K562 (cell line): ENCODE measurements around the gene SOX12. TPM values are rescaled to one million over a fixed set of nuclear protein-coding genes. Genes with fewer than 3 reads are reported as not detected.

Experiments
- ATAC-seq: fragments of 200-7000 bp; cut with Tn5 transposase; 3 replicates; pipeline ENCODE4 v1.9.1; 2020; ENCODE audit warnings: moderate library complexity
- BruUV-seq: library from RNA; stranded (reverse); fragments of 400-500 nt; replicated peaks from 2 replicates; lab custom pipeline; 2021; lab: Mats Ljungman, UMichigan
- CTCF ChIA-PET: fragments of 300-600 bp; formaldehyde crosslinking; extraction: SDS; loops from one replicate; lab custom pipeline; 2021; ENCODE audit warnings: low intra/inter-chr PET ratio; lab: Yijun Ruan, JAX
- POLR2A ChIA-PET: fragments of 300-600, 350-650 bp; sonication (Branson Sonifier 250); formaldehyde crosslinking; extraction: SDS; loops from one replicate; lab custom pipeline; 2021; ENCODE audit warnings: antibody characterized with exemption, inconsistent platforms; lab: Yijun Ruan, JAX
- DNase-seq, 4 experiments: peaks; one replicate each; pipeline versions ENCODE4 v3.0.0 to v3.0.0-alpha.2; 2011 to 2018; ENCODE audit warnings: low spot score in 3 of 4, mixed read lengths in 3 of 4; ENCODE audit errors: extremely low read depth in 1 of 4
- FAIRE-seq: peaks from 2 replicates; lab custom pipeline; 2011; peaks lifted over from hg19 to GRCh38; lab: Jason Lieb, UNC
- H2AFZ ChIP-seq: 2 replicates; pipeline ENCODE4 v1.6.0; 2011; ENCODE audit warnings: low read depth, low read length, control low read depth, inconsistent platforms
- H3K27ac ChIP-seq: fragments of 200-600 bp; 3 replicates; pipeline ENCODE4 v1.8.0; 2011; ENCODE audit warnings: low read depth, mild to moderate bottlenecking, control low read depth, inconsistent platforms, low read length, moderate library complexity, mixed read lengths; ENCODE audit errors: extremely low read depth
- H3K27me3 ChIP-seq, 2 experiments: fragments of 300-600 bp in 1 of 2; 2 replicates in 1 of 2; 3 replicates in 1 of 2; pipeline versions ENCODE4 v1.6.0 to v1.8.0; 2011; ENCODE audit warnings: inconsistent platforms in 2 of 2, low read length in 2 of 2, mild to moderate bottlenecking in 1 of 2, mixed read lengths in 1 of 2, moderate library complexity in 1 of 2; ENCODE audit not compliant: control insufficient read depth in 2 of 2, insufficient read depth in 2 of 2
- H3K36me3 ChIP-seq: fragments of 300-600 bp; 3 replicates; pipeline ENCODE4 v1.8.0; 2011; ENCODE audit warnings: mild to moderate bottlenecking, low read length, inconsistent platforms; ENCODE audit not compliant: control insufficient read depth, insufficient read depth
- H3K4me1 ChIP-seq, 2 experiments: fragments of 200-600 bp in 1 of 2; replicated peaks in 1 of 2; 2 replicates in 1 of 2; 3 replicates in 1 of 2; pipeline versions ENCODE4 v1.5.1 to v1.8.0; 2011; ENCODE audit warnings: inconsistent platforms in 2 of 2, low read length in 2 of 2, mild to moderate bottlenecking in 1 of 2, mixed read lengths in 1 of 2, moderate library complexity in 1 of 2; ENCODE audit not compliant: control insufficient read depth in 2 of 2, insufficient read depth in 2 of 2
- H3K4me2 ChIP-seq: 2 replicates; pipeline ENCODE4 v1.6.1; 2011; ENCODE audit warnings: low read length, control low read depth, inconsistent platforms, mixed read lengths; ENCODE audit not compliant: insufficient read depth
- H3K4me3 ChIP-seq: fragments of 200-600 bp; sonication (generic), shearing (Covaris generic); 2 replicates; pipeline ENCODE4 v1.5.1; 2016; ENCODE audit warnings: control low read depth, inconsistent platforms
- H3K79me2 ChIP-seq: fragments of 200-600 bp; 3 replicates; pipeline ENCODE4 v1.8.0; 2011; ENCODE audit warnings: low read length, inconsistent platforms; ENCODE audit not compliant: control insufficient read depth, insufficient read depth
- H3K9ac ChIP-seq, 2 experiments: 2 replicates each; pipeline versions ENCODE4 v1.6.0 to v1.6.1; 2011; ENCODE audit warnings: low read depth in 2 of 2, low read length in 2 of 2, control low read depth in 1 of 2, inconsistent platforms in 1 of 2, mild to moderate bottlenecking in 1 of 2, mixed read lengths in 1 of 2; ENCODE audit not compliant: insufficient read depth in 1 of 2
- H3K9me1 ChIP-seq: one replicate; pipeline ENCODE4 v1.6.0; 2011; ENCODE audit warnings: inconsistent platforms, mild to moderate bottlenecking, low read length, moderate library complexity; ENCODE audit not compliant: control insufficient read depth, insufficient read depth
- H3K9me3 ChIP-seq: replicated peaks from 2 replicates; pipeline ENCODE4 v1.5.1; 2011; ENCODE audit warnings: low read depth, low read length, inconsistent platforms; ENCODE audit not compliant: control insufficient read depth, insufficient read depth
- H4K20me1 ChIP-seq: replicated peaks from 2 replicates; pipeline ENCODE4 v1.6.1; 2011; ENCODE audit warnings: low read length, inconsistent platforms, mixed read lengths; ENCODE audit not compliant: control insufficient read depth, insufficient read depth
- AFF4 ChIP-seq: sonication (generic); formaldehyde crosslinking; IDR thresholded peaks from 2 replicates; pipeline ENCODE4 v1.8.0; 2023; ENCODE audit warnings: mild to moderate bottlenecking, missing genetic modification reagents
- BMI1 ChIP-seq: fragments of 150-350 bp; IDR thresholded peaks from 2 replicates; pipeline ENCODE4 v1.6.1; 2014; ENCODE audit warnings: low read length
- CBFA2T3 ChIP-seq: fragments of 450-650 bp; IDR thresholded peaks from 2 replicates; pipeline ENCODE4 v1.6.1; 2017
- CREB1 ChIP-seq, 2 experiments: sonication (generic) in 1 of 2; formaldehyde crosslinking in 1 of 2; IDR thresholded peaks; 2 replicates each; pipeline versions ENCODE4 v1.6.1 to v1.8.0; 2012 to 2022; ENCODE audit warnings: inconsistent platforms in 1 of 2, mild to moderate bottlenecking in 1 of 2, missing genetic modification reagents in 1 of 2, moderate library complexity in 1 of 2
- KAT7 ChIP-seq: sonication (generic); formaldehyde crosslinking; IDR thresholded peaks from 2 replicates; pipeline ENCODE4 v1.8.0; 2022; ENCODE audit warnings: missing genetic modification reagents, mild to moderate bottlenecking, borderline replicate concordance
- MCM7 ChIP-seq, 2 experiments: fragments of 450-650 bp; IDR thresholded peaks; 2 replicates each; pipeline ENCODE4 v1.6.1; 2016 to 2018
- POLR3A ChIP-seq: IDR thresholded peaks from 2 replicates; pipeline ENCODE4 v1.6.1; 2011; ENCODE audit warnings: borderline replicate concordance, mild to moderate bottlenecking, moderate library complexity; ENCODE audit not compliant: insufficient read length, insufficient read depth; ENCODE audit errors: extremely low read depth
- SETDB1 ChIP-seq: IDR thresholded peaks from one replicate; pipeline ENCODE4 v1.6.1; 2012; ENCODE audit warnings: low read length, control low read depth, inconsistent platforms
- STAT5B ChIP-seq: fragments of 250-450 bp; sonication (Bioruptor Pico); IDR thresholded peaks from 2 replicates; pipeline ENCODE4 v1.8.0; 2021; ENCODE audit warnings: mild to moderate bottlenecking, inconsistent platforms
- TCF7 ChIP-seq: sonication (generic); IDR thresholded peaks from 2 replicates; pipeline ENCODE4 v1.6.1; 2016; ENCODE audit warnings: antibody characterized with exemption, borderline replicate concordance
- ZNF253 ChIP-seq: fragments of 250-450 bp; sonication (Bioruptor Pico); conservative IDR thresholded peaks from 2 replicates; pipeline ENCODE4 v1.6.1; 2021; ENCODE audit warnings: mild to moderate bottlenecking
- ZNF668 ChIP-seq: fragments of 250-450 bp; sonication (Bioruptor Pico); IDR thresholded peaks from 2 replicates; pipeline ENCODE4 v1.8.0; 2022; ENCODE audit warnings: mild to moderate bottlenecking, inconsistent platforms
- ZNF778 ChIP-seq: fragments of 450-650 bp; formaldehyde crosslinking; IDR thresholded peaks from 2 replicates; pipeline ENCODE4 v1.4.0; 2020; ENCODE audit warnings: mild to moderate bottlenecking, moderate library complexity
- WGBS: fragments of 100-300 bp; shearing (Covaris generic); methylation state at CpG from one replicate; pipeline ENCODE4 v1.1.6; 2016; ENCODE audit warnings: low coverage, mixed read lengths; ENCODE audit not compliant: insufficient coverage; ENCODE audit errors: missing lambda C conversion rate; 5-methylcytosine and 5-hydroxymethylcytosine counted together
- in situ Hi-C: fragments of 300-500 bp; cut with MboI; formaldehyde crosslinking; loops from 4 replicates; pipeline ENCODE4 v1.15.0; 2018; ENCODE audit warnings: inconsistent platforms, mixed read lengths
- intact Hi-C: fragments of 100-400 bp; cut with micrococcal nuclease; formaldehyde crosslinking; loops from 2 replicates; pipeline ENCODE4 v1.14.2; 2022
- polyA plus RNA-seq, 8 experiments: library from polyadenylated mRNA; depleted of rRNA in 4 of 8; stranded (reverse) in 5 of 8; unstranded in 3 of 8; fragments of >200 nt; fragmentation: Nextera tagmentation in 2 of 8; fragmentation: Illumina TruSeq in 1 of 8; extraction: Ambion mirVana in 2 of 8; extraction: Trizol in 1 of 8; gene quantifications; 2 replicates each; pipeline versions ENCODE4 v1.2.1 to v1.2.3, GENCODE V29; 2011 to 2014; ENCODE audit warnings: inconsistent platforms in 1 of 8, missing spikeins in 1 of 8
- total RNA-seq, 7 experiments: library from RNA; depleted of rRNA in 6 of 7; stranded (reverse); fragments of >200 nt in 6 of 7; fragmentation: Illumina TruSeq in 2 of 7; extraction: Trizol in 2 of 7; gene quantifications; 2 replicates each; pipeline versions ENCODE4 v1.2.1 to v1.2.3, GENCODE V29; 2011 to 2021; ENCODE audit warnings: low replicate concordance in 1 of 7

Gene SOX12
- total and polyA plus RNA-seq, 9 of the 15 experiments (the other 6 are each of a cell fraction or from before 2014, with no cell fraction given) = 0.42 to 26.3 (median 2.6) TPM

DNA sequence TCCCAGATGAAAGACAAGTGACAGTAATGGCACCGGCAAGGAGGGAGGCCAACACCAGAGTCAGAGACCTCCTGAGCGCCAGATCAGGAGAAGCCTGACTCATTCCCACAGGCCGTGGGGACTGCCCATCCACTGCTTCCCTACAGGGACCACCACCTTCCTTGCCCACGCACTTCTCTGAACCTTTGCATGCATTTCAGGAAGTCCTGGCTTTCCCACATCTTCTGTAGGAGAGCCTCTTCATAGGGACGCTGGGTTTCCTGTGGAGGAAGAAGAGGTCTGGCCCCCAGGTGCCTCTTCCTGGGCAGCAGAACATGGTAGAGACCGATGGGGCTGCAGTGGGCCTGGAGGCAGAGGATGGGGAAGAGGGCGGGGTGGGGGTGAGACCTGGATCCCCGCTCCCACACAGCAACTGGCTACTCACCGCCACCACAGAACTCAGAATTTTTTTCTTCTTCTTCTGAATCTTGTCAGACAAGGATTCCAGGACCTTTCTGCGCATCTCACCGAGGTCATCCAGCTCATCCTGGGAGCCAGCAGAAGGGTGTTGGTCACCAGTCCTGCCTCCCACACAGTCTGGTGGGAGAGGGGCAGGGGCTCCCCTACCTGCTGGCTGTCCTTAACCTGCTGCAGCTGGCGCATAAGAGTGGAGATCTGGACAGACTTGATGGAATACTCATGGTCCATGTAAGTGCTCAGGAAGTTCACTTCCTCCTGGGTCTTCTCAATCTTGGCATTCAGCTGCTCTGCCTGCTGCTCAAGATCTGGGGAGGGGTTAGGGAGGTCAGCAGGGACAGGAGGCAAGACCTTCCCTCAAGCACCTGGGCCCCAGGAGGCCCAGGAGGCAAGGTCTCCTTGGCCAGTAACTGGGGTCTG, 48.5 kb upstream of the SOX12 start:
- intact Hi-C loops (no loop called here), in situ Hi-C loops (no loop called here)
- Histone ChIP-seq H3K27ac (no peak overlapping the region), H3K36me3 (peaks cover 46% of the 10 kb centered on the region; the same call in 2 of the 3 replicates), H4K20me1 (no peaks in the 10 kb centered on the region), H2AFZ (no peak overlapping the region), H3K4me2 (no peak overlapping the region), H3K27me3 (no peaks in the 10 kb centered on the region), H3K9me1 (no peaks in the 10 kb centered on the region), H3K4me1 (no peaks in the 10 kb centered on the region), H3K4me3 (no peak overlapping the region), H3K79me2 (no peaks in the 10 kb centered on the region), H3K9me3 (no peaks in the 10 kb centered on the region), H3K9ac (no peak overlapping the region)
- BruUV-seq = no TSS peak
- TF ChIP-seq STAT5B = no peak
- no peak for TF ChIP-seq KAT7 (CRISPR knock-in tag)
- TF ChIP-seq POLR3A = no peak
- no peak for TF ChIP-seq TCF7
- TF ChIP-seq SETDB1 = no peak
- no peak for FAIRE-seq
- ATAC-seq = no peak
- POLR2A ChIA-PET = no interaction called here
- CTCF ChIA-PET = no interaction called here
- DNase-seq = no peak
- WGBS = 79% methylated on average over 6 of the region's 12 CpGs

- WGBS = no CpG with 5 or more reads among the region's 3 CpGs
- H3K4me2 ChIP-seq = no peak overlapping the region
- in situ Hi-C loops = no loop called here
- TF ChIP-seq ZNF668 (CRISPR knock-in tag) (no peak), ZNF778 (no peak), ZNF253 (no peak), CREB1 (IDR thresholded peaks at IDR 0.05) (no peak), CREB1 (CRISPR knock-in tag; IDR thresholded peaks at IDR 0.05) (no peak), CBFA2T3 (no peak), BMI1 (no peak), AFF4 (CRISPR knock-in tag) (no peak), MCM7 (IDR thresholded peaks at IDR 0.05) (no peak)
Measured at GRCh38 chr20:277496-277781, 47.9 kb upstream of the SOX12 start.

More at GRCh38 chr20:277496-277781, 47.9 kb upstream of the SOX12 start:
- POLR2A ChIA-PET = no interaction called here
- H3K9me1 ChIP-seq = no peaks in the 10 kb centered on the region
- DNase-seq (no peak), FAIRE-seq (no peak), ATAC-seq (no peak)
- H3K27me3 ChIP-seq = no peaks in the 10 kb centered on the region
- H3K79me2 ChIP-seq = no peaks in the 10 kb centered on the region
- no peak overlapping the region for H3K27ac ChIP-seq
- H3K9me3 ChIP-seq = no peaks in the 10 kb centered on the region
- H3K36me3 ChIP-seq = peaks cover 50% of the 10 kb centered on the region; the same call in 2 of the 3 replicates
- no peak overlapping the region for H2AFZ ChIP-seq
- CTCF ChIA-PET = no interaction called here
- no peaks in the 10 kb centered on the region for H3K4me1 ChIP-seq
- H3K9ac ChIP-seq = no peak overlapping the region; a peak in 1 of 4 replicates
- H3K4me3 ChIP-seq = no peak overlapping the region
- no TSS peak for BruUV-seq
- intact Hi-C loops = no loop called here
- no peaks in the 10 kb centered on the region for H4K20me1 ChIP-seq
